Measurements from ENCODE around the gene TRABD2A.

Gene TRABD2A

GRCh38 chr2:84894758-84895520 is 14.1 kb upstream of the TRABD2A start:
- TF ChIP-seq POLR2A (IDR thresholded peaks at IDR 0.05; ENCODE audit: extremely low read depth, insufficient read length) (no peak), MAX (IDR thresholded peaks at IDR 0.05; ENCODE audit: low read depth, low read length) (no peak), MYC (IDR thresholded peaks at IDR 0.05; ENCODE audit: low read depth, low read length) (no peak)
- TF ChIP-seq, protein P1, sequence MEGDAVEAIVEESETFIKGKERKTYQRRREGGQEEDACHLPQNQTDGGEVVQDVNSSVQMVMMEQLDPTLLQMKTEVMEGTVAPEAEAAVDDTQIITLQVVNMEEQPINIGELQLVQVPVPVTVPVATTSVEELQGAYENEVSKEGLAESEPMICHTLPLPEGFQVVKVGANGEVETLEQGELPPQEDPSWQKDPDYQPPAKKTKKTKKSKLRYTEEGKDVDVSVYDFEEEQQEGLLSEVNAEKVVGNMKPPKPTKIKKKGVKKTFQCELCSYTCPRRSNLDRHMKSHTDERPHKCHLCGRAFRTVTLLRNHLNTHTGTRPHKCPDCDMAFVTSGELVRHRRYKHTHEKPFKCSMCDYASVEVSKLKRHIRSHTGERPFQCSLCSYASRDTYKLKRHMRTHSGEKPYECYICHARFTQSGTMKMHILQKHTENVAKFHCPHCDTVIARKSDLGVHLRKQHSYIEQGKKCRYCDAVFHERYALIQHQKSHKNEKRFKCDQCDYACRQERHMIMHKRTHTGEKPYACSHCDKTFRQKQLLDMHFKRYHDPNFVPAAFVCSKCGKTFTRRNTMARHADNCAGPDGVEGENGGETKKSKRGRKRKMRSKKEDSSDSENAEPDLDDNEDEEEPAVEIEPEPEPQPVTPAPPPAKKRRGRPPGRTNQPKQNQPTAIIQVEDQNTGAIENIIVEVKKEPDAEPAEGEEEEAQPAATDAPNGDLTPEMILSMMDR (IDR thresholded peaks at IDR 0.05; ENCODE audit: low read depth, low read length): no peak
- H3K4me3 ChIP-seq (ENCODE audit: low read depth, low read length): no peak overlapping the region
- DNase-seq (ENCODE audit: low read depth): peak; percentile 52

GRCh38 chr2:84894131-84894586 is 13.3 kb upstream of the TRABD2A start:
- peak; percentile 60 for DNase-seq (ENCODE audit: low read depth)
- TF ChIP-seq MAX (IDR thresholded peaks at IDR 0.05; ENCODE audit: low read depth, low read length): no peak

DNA sequence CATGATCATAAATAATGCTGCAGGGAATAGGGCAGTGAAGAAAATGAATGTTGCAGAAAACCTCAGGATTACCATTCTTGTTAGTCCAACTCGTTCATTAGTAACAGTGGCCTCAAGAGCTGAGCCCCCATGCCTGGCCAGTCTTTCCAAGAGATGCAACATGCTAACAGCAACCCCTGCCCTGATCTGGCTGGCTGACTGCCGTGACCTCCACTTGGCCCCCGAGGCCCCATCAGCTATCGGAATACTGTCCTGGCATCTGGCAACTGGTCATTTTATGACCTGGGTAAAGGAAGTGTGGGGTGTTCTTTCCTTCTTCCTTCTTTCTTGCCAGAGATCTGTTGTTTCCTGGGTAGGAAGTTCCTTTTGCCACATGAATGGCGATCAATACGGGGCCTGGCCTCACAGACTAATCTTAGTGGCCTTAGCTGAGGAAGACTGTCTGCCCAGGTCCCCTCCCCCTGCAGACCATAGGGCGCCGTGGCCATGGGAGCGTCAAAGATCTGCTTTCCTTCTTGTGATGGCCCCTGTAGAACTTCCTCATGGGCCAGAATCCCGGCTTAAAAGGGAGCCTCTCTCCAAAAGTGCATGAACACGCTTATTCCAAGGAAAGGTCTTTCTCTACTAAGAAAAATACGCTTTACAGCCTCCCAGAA is 10.6 kb upstream of the TRABD2A start:
- no peak for TF ChIP-seq MYC (IDR thresholded peaks at IDR 0.05; ENCODE audit: low read depth, low read length)
- DNase-seq (ENCODE audit: low read depth): no peak
- no peak overlapping the region for H3K4me3 ChIP-seq (ENCODE audit: low read depth, low read length)

More at GRCh38 chr2:84894131-84894586, 13.3 kb upstream of the TRABD2A start:
- no peak overlapping the region for H3K4me3 ChIP-seq (ENCODE audit: low read depth, low read length)

DNA sequence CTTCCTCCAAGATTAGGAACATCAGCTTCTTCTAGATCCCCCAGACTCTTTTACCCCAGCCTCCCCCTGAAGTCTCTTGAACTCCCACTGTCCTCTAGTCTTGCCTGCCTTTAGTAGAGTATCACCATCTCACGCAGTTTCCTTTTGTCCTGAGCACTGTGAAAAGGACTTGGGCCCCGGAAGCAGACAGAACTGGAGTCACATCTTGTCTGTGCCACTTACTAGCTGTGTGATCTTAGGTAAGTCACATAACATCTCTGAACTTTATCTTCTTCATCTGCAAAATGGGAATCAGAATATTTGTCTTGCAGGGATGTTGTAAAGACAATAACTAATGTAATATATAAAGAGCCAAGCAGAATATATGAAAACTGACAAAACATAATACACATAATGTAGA is 8.4 kb upstream of the TRABD2A start:
- H3K4me3 ChIP-seq (ENCODE audit: low read depth, low read length): peak overlapping the region; percentile 48
- TF ChIP-seq, protein P1 (IDR thresholded peaks at IDR 0.05; ENCODE audit: low read depth, low read length): no peak
- TF ChIP-seq POLR2A (IDR thresholded peaks at IDR 0.05; ENCODE audit: extremely low read depth, insufficient read length) (no peak), MYC (IDR thresholded peaks at IDR 0.05; ENCODE audit: low read depth, low read length) (no peak), MAX (IDR thresholded peaks at IDR 0.05; ENCODE audit: low read depth, low read length) (no peak)
- no peak for DNase-seq (ENCODE audit: low read depth)

DNA sequence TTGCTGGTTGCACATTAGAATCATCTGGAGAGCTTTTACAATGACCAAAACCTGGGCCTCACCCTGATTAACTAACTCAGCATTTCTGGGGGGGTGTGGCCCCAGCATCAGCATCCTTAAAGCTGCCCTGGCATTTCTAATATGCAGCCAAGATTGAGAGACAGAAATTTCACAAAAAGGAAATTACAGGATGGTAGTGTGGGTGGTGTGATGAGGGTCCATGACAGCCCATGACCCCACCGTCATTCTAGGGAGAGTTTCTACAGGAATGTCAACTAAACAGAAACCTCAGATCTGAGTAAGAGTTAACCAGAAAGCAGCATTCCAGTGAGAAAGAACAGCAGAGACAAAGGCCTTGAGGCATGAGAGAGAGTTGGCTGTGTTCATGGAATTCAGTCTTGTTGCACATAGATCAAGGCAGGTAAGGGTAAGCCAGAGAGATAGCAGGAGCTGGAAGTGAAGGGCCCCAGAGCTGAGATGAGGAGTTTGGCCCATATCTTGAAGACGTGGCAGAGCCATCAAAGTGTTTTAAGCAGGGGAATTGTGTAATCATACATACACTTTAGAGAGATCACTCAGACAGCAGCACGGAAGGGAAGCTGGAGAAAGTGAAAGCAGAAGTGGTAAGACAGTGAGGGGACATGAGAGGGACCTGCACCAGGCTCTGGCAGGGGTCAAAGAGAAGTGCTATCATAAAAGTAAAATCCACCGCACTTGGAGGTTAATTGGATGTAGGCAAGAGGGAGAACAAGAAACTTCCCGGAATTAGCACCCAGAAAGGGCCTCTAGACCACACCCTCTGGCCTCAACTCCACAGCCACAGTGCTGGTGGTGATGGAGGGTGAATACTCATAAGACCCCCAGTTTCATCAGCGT is 7.8 kb upstream of the TRABD2A start:
- peak overlapping the region; percentile 48 for H3K4me3 ChIP-seq (ENCODE audit: low read depth, low read length)
- TF ChIP-seq, protein P1 (IDR thresholded peaks at IDR 0.05; ENCODE audit: low read depth, low read length): no peak
- TF ChIP-seq MYC (IDR thresholded peaks at IDR 0.05; ENCODE audit: low read depth, low read length) (peak; percentile 53; the same call in 1 of the 2 replicates), POLR2A (IDR thresholded peaks at IDR 0.05; ENCODE audit: extremely low read depth, insufficient read length) (peak; percentile 19), MAX (IDR thresholded peaks at IDR 0.05; ENCODE audit: low read depth, low read length) (peak; percentile 40; the same call in 1 of the 2 replicates)
- DNase-seq (ENCODE audit: low read depth): peak; percentile 98

DNA sequence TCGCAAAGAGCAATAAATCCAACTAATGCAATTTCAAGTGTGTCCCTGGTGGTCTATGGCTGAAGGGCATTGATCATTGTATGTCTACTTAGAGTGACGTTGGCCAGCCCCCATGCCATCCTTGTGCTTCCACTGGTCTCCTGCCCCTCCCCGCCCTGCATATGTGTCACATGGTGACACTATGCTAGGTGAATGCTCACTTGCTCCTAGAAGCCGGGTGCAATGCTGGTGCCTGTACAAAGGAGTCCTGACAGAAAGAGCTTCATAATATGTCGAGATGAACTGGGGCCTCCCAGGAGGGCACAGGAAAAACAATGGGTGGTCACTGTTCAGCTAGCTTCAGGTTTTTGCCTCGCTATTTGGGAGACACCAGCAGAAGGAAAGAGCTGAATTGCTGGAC is 5.9 kb upstream of the TRABD2A start:
- no peak for TF ChIP-seq MAX (IDR thresholded peaks at IDR 0.05; ENCODE audit: low read depth, low read length)
- TF ChIP-seq POLR2A (IDR thresholded peaks at IDR 0.05; ENCODE audit: extremely low read depth, insufficient read length): no peak
- TF ChIP-seq MYC (IDR thresholded peaks at IDR 0.05; ENCODE audit: low read depth, low read length): no peak
- TF ChIP-seq, protein P1 (IDR thresholded peaks at IDR 0.05; ENCODE audit: low read depth, low read length): no peak
- no peak for DNase-seq (ENCODE audit: low read depth)

More for the DNA sequence above, 5.9 kb upstream of the TRABD2A start:
- H3K4me3 ChIP-seq (ENCODE audit: low read depth, low read length): no peak overlapping the region
